ENCODE data around the gene SHISA9. TPM values are rescaled to one million over a fixed set of nuclear protein-coding genes. Genes with fewer than 3 reads are reported as not detected.
"Not testable (repeated sequence)": the region's sequence is repeated elsewhere in the genome, so short reads cannot be mapped to it uniquely, and the experiment has no call there.

The SHISA9 gene
- total RNA-seq (under 1 TPM in 1 of 5 donors, not detected in 4; 0.06 TPM), total RNA-seq (0 to 0.43 (median 0) reads per million in 29 experiments)
- 0.04 TPM for total RNA-seq (2013)

GRCh38 chr16:12901597-12902461 lies at the start of gene SHISA9:
TSS of gene SHISA9 (plus strand) at chr16:12901598.
- POLR2A ChIA-PET = no interaction called here
- DNase-seq = no peak

GRCh38 chr16:12853972-12854371 lies 47.4 kb upstream of the SHISA9 start:
- ATAC-seq (replicated peaks in 1 of 4) (no peak), DNase-seq (no peak)
- no CpG with 5 or more reads among the region's 3 CpGs for WGBS (ENCODE audit: insufficient coverage)
- Mint-ChIP-seq H3K4me3 (no peak overlapping the region), H3K4me1 (no peaks in the 10 kb centered on the region), H3K36me3 (no peaks in the 10 kb centered on the region), H3K27me3 (peaks cover 6 to 14% of the 10 kb centered on the region in 2 donors), H3K27ac (no peak overlapping the region), H3K9me3 (peaks cover 0 to 3% (median 3%) of the 10 kb centered on the region in 3 donors)
- H3K27ac ChIP-seq (ENCODE audit: low read length) = no peak overlapping the region
- peaks cover 0 to 8% of the 10 kb centered on the region in 2 experiments for H3K27me3 ChIP-seq (replicated peaks in 1 of 2; ENCODE audit: control insufficient read depth in 2 of 2, extremely low read depth in 1 of 2, insufficient read depth in 2 of 2, low read length in 1 of 2)
- POLR2A ChIA-PET = no interaction called here
- H3K4me3 ChIP-seq (ENCODE audit: control insufficient read depth in 1 of 2, extremely low read depth in 1 of 2, low read length in 1 of 2) = no peak overlapping the region
- H3K4me1 ChIP-seq (ENCODE audit: control insufficient read depth in 1 of 2, extremely low read depth in 1 of 2, insufficient read depth in 2 of 2, low read length in 2 of 2) = no peaks in the 10 kb centered on the region
- H3K36me3 ChIP-seq (ENCODE audit: control insufficient read depth in 2 of 2, extremely low read depth in 1 of 2, insufficient read depth in 1 of 2, low read length in 1 of 2) = no peaks in the 10 kb centered on the region
- no peaks in the 10 kb centered on the region for H3K9me3 ChIP-seq
- CTCF ChIA-PET = interaction anchor here in 1 of 2 donors (0.6 kb wide), 1 partner anchor 768 kb away, joined by 4 read pairs; no protein-coding TSS in a partner anchor

More at GRCh38 chr16:12901597-12902461, at the start of gene SHISA9:
- Mint-ChIP-seq H3K4me3 (peak within 1 kb of the TSS in 1 of 3 donors; percentile 37), H3K27me3 (peaks cover 40 to 64% of the 10 kb centered on the region in 2 donors), H3K4me1 (peaks cover 0 to 11% (median 5%) of the 10 kb centered on the region in 3 donors), H3K9me3 (no peaks in the 10 kb centered on the region), H3K36me3 (no peaks in the 10 kb centered on the region), H3K27ac (no peak within 1 kb of the TSS)
- H3K4me1 ChIP-seq (ENCODE audit: control insufficient read depth in 1 of 2, extremely low read depth in 1 of 2, insufficient read depth in 2 of 2, low read length in 2 of 2) = peaks cover 2 to 11% of the 10 kb centered on the region in 2 experiments
- 3% methylated on average over 101 of the region's 110 CpGs for WGBS (ENCODE audit: insufficient coverage)
- peak within 1 kb of the TSS in 1 of 2 donors; percentile 0 for H3K4me3 ChIP-seq (ENCODE audit: control insufficient read depth in 1 of 2, extremely low read depth in 1 of 2, low read length in 1 of 2)
- H3K27me3 ChIP-seq (replicated peaks in 1 of 2; ENCODE audit: control insufficient read depth in 2 of 2, extremely low read depth in 1 of 2, insufficient read depth in 2 of 2, low read length in 1 of 2) = peaks cover 25 to 50% of the 10 kb centered on the region in 2 experiments
- no peak for ATAC-seq (replicated peaks in 1 of 4)
- no peaks in the 10 kb centered on the region for H3K9me3 ChIP-seq
- CTCF ChIA-PET = no interaction called here
- H3K36me3 ChIP-seq (ENCODE audit: control insufficient read depth in 2 of 2, extremely low read depth in 1 of 2, insufficient read depth in 1 of 2, low read length in 1 of 2) = no peaks in the 10 kb centered on the region
- H3K27ac ChIP-seq (ENCODE audit: low read length) = no peak within 1 kb of the TSS

GRCh38 chr16:12857435-12857834 lies 44.0 kb upstream of the SHISA9 start:
- H3K36me3 ChIP-seq (ENCODE audit: control insufficient read depth in 2 of 2, extremely low read depth in 1 of 2, insufficient read depth in 1 of 2, low read length in 1 of 2); H3K27me3 ChIP-seq (replicated peaks in 1 of 2; ENCODE audit: control insufficient read depth in 2 of 2, extremely low read depth in 1 of 2, insufficient read depth in 2 of 2, low read length in 1 of 2); H3K4me3 Mint-ChIP-seq; H3K9me3 Mint-ChIP-seq; H3K4me1 Mint-ChIP-seq; H3K27ac Mint-ChIP-seq; CTCF ChIA-PET; ATAC-seq (replicated peaks in 1 of 4); H3K4me3 ChIP-seq (ENCODE audit: control insufficient read depth in 1 of 2, extremely low read depth in 1 of 2, low read length in 1 of 2); POLR2A ChIA-PET; H3K4me1 ChIP-seq (ENCODE audit: control insufficient read depth in 1 of 2, extremely low read depth in 1 of 2, insufficient read depth in 2 of 2, low read length in 2 of 2); DNase-seq; H3K36me3 Mint-ChIP-seq; H3K27me3 Mint-ChIP-seq; H3K27ac ChIP-seq (ENCODE audit: low read length); H3K9me3 ChIP-seq: not testable (repeated sequence)
- WGBS (ENCODE audit: insufficient coverage) = no CpG with 5 or more reads among the region's 2 CpGs

- Histone ChIP-seq H3K36me3 (ENCODE audit: control insufficient read depth in 2 of 2, extremely low read depth in 1 of 2, insufficient read depth in 1 of 2, low read length in 1 of 2) (no peaks in the 10 kb centered on the region), H3K27me3 (replicated peaks in 1 of 2; ENCODE audit: control insufficient read depth in 2 of 2, extremely low read depth in 1 of 2, insufficient read depth in 2 of 2, low read length in 1 of 2) (peaks cover 0 to 3% of the 10 kb centered on the region in 2 experiments), H3K4me3 (ENCODE audit: control insufficient read depth in 1 of 2, extremely low read depth in 1 of 2, low read length in 1 of 2) (no peak overlapping the region), H3K27ac (ENCODE audit: low read length) (no peak overlapping the region), H3K9me3 (no peaks in the 10 kb centered on the region), H3K4me1 (ENCODE audit: control insufficient read depth in 1 of 2, extremely low read depth in 1 of 2, insufficient read depth in 2 of 2, low read length in 2 of 2) (no peaks in the 10 kb centered on the region)
- POLR2A ChIA-PET = no interaction called here
- H3K4me1 Mint-ChIP-seq = no peaks in the 10 kb centered on the region
- H3K27me3 Mint-ChIP-seq = peaks cover 14 to 15% of the 10 kb centered on the region in 2 donors
- H3K27ac Mint-ChIP-seq = no peak overlapping the region
- no peak overlapping the region for H3K4me3 Mint-ChIP-seq
- DNase-seq (no peak), ATAC-seq (replicated peaks in 1 of 4) (no peak)
- CTCF ChIA-PET = no interaction called here
- no peaks in the 10 kb centered on the region for H3K9me3 Mint-ChIP-seq
- WGBS (ENCODE audit: insufficient coverage) = 100% methylated on average over 5 of the region's 22 CpGs
- H3K36me3 Mint-ChIP-seq = no peaks in the 10 kb centered on the region
Observed at GRCh38 chr16:12862327-12862726, 39.1 kb upstream of the SHISA9 start.

GRCh38 chr16:12862941-12863340 lies 38.5 kb upstream of the SHISA9 start:
- ChIA-PET POLR2A (no interaction called here), CTCF (interaction anchor here in 1 of 2 donors (0.6 kb wide), 1 partner anchor 26 kb away, joined by 9 read pairs; no protein-coding TSS in a partner anchor)
- H3K9me3 ChIP-seq = no peaks in the 10 kb centered on the region
- Mint-ChIP-seq H3K9me3 (no peaks in the 10 kb centered on the region), H3K27ac (no peak overlapping the region), H3K27me3 (peaks cover 15% of the 10 kb centered on the region in 2 donors), H3K4me1 (no peaks in the 10 kb centered on the region), H3K36me3 (no peaks in the 10 kb centered on the region), H3K4me3 (no peak overlapping the region)
- no peaks in the 10 kb centered on the region for H3K36me3 ChIP-seq (ENCODE audit: control insufficient read depth in 2 of 2, extremely low read depth in 1 of 2, insufficient read depth in 1 of 2, low read length in 1 of 2)
- ATAC-seq (replicated peaks in 1 of 4) (no peak), DNase-seq (no peak)
- WGBS (ENCODE audit: insufficient coverage) = 92% methylated on average over 2 of the region's 5 CpGs
- H3K4me1 ChIP-seq (ENCODE audit: control insufficient read depth in 1 of 2, extremely low read depth in 1 of 2, insufficient read depth in 2 of 2, low read length in 2 of 2) = no peaks in the 10 kb centered on the region
- H3K27ac ChIP-seq (ENCODE audit: low read length) = no peak overlapping the region
- H3K4me3 ChIP-seq (ENCODE audit: control insufficient read depth in 1 of 2, extremely low read depth in 1 of 2, low read length in 1 of 2) = no peak overlapping the region
- peaks cover 0 to 7% of the 10 kb centered on the region in 2 experiments for H3K27me3 ChIP-seq (replicated peaks in 1 of 2; ENCODE audit: control insufficient read depth in 2 of 2, extremely low read depth in 1 of 2, insufficient read depth in 2 of 2, low read length in 1 of 2)

GRCh38 chr16:12866981-12867551 lies 34.3 kb upstream of the SHISA9 start:
- WGBS (ENCODE audit: insufficient coverage) = 43% methylated on average over 2 of the region's 3 CpGs
- Mint-ChIP-seq H3K4me1 (no peaks in the 10 kb centered on the region), H3K27me3 (peaks cover 15 to 16% of the 10 kb centered on the region in 2 donors), H3K36me3 (no peaks in the 10 kb centered on the region), H3K9me3 (no peaks in the 10 kb centered on the region), H3K27ac (no peak overlapping the region), H3K4me3 (no peak overlapping the region)
- no peaks in the 10 kb centered on the region for H3K36me3 ChIP-seq (ENCODE audit: control insufficient read depth in 2 of 2, extremely low read depth in 1 of 2, insufficient read depth in 1 of 2, low read length in 1 of 2)
- peaks cover 0 to 7% of the 10 kb centered on the region in 2 experiments for H3K27me3 ChIP-seq (replicated peaks in 1 of 2; ENCODE audit: control insufficient read depth in 2 of 2, extremely low read depth in 1 of 2, insufficient read depth in 2 of 2, low read length in 1 of 2)
- no peak overlapping the region for H3K4me3 ChIP-seq (ENCODE audit: control insufficient read depth in 1 of 2, extremely low read depth in 1 of 2, low read length in 1 of 2)
- H3K4me1 ChIP-seq (ENCODE audit: control insufficient read depth in 1 of 2, extremely low read depth in 1 of 2, insufficient read depth in 2 of 2, low read length in 2 of 2) = no peaks in the 10 kb centered on the region
- no peak overlapping the region for H3K27ac ChIP-seq (ENCODE audit: low read length)
- H3K9me3 ChIP-seq = no peaks in the 10 kb centered on the region
- ATAC-seq (replicated peaks in 1 of 4) (no peak), DNase-seq (no peak)
- ChIA-PET POLR2A (no interaction called here), CTCF (no interaction called here)
